NCI-H2081 treated with DMSO at 0.1 percent for 48 hours (cell line): ENCODE results near the gene USP15.

Experiments used
- DNase-seq: peaks from one replicate; lab custom pipeline; 2025; lab: John Stamatoyannopoulos, UW

Gene USP15

GRCh38 chr12:62284749-62285148, 24.5 kb downstream of the USP15 start:
- no peak for DNase-seq

- no peak for DNase-seq
Measured at GRCh38 chr12:62285284-62285683, 25.1 kb downstream of the USP15 start.

GRCh38 chr12:62288328-62288727, 28.1 kb downstream of the USP15 start:
- no peak for DNase-seq

GRCh38 chr12:62290846-62291245, 30.6 kb downstream of the USP15 start:
- DNase-seq = no peak

GRCh38 chr12:62291864-62292760, 31.9 kb downstream of the USP15 start:
- DNase-seq = no peak

- DNase-seq = no peak
Measured at GRCh38 chr12:62292761-62293344, 32.6 kb downstream of the USP15 start.

- DNase-seq = no peak
Measured at GRCh38 chr12:62294378-62294777, 34.2 kb downstream of the USP15 start.

- no peak for DNase-seq
Measured at GRCh38 chr12:62296001-62296400, 35.8 kb downstream of the USP15 start.

GRCh38 chr12:62297321-62297720, 37.1 kb downstream of the USP15 start:
- DNase-seq = no peak

GRCh38 chr12:62299617-62300016, 39.4 kb downstream of the USP15 start:
- no peak for DNase-seq

- DNase-seq = no peak
Measured at GRCh38 chr12:62301080-62301798, 41.0 kb downstream of the USP15 start.

GRCh38 chr12:62301799-62302133, 41.6 kb downstream of the USP15 start:
- no peak for DNase-seq

- DNase-seq = no peak
Measured at GRCh38 chr12:62304560-62304959, 44.4 kb downstream of the USP15 start.

GRCh38 chr12:62305778-62306177, 45.6 kb downstream of the USP15 start:
- DNase-seq = no peak

GRCh38 chr12:62306569-62307530, 46.6 kb downstream of the USP15 start:
- no peak for DNase-seq

GRCh38 chr12:62308201-62308600, 48.0 kb downstream of the USP15 start:
- no peak for DNase-seq

- no peak for DNase-seq
Measured at GRCh38 chr12:62313727-62314380, 53.6 kb downstream of the USP15 start.

GRCh38 chr12:62317017-62317416, 56.8 kb downstream of the USP15 start:
- no peak for DNase-seq

- DNase-seq = no peak
Measured at GRCh38 chr12:62319058-62319457, 58.9 kb downstream of the USP15 start.

GRCh38 chr12:62320054-62320453, 59.9 kb downstream of the USP15 start:
- DNase-seq = no peak

GRCh38 chr12:62323386-62323785, 63.2 kb downstream of the USP15 start:
- DNase-seq = no peak
